Astrocyte of the spinal cord (primary cell): ENCODE measurements around the gene DNER.

Experiments
- DNase-seq: peaks from one replicate; pipeline ENCODE4 v3.0.0; 2011; ENCODE audit warnings: low read depth, low spot score
- H3K4me3 ChIP-seq: 2 replicates; pipeline ENCODE4 v1.5.1; 2011; ENCODE audit warnings: low read depth, mild to moderate bottlenecking, low read length, moderate library complexity
- in situ Hi-C: cut with HindIII; loops from 2 replicates; pipeline ENCODE4 v1.10.0; 2017; ENCODE audit warnings: low sequenced_read_pairs
- TF ChIP-seq, protein P1 (sequence below): IDR thresholded peaks from 2 replicates; pipeline ENCODE4 v1.5.1; 2012; ENCODE audit warnings: low read depth, mild to moderate bottlenecking, low read length, inconsistent platforms

Gene DNER

GRCh38 chr2:229672021-229672420 is 42.3 kb downstream of the DNER start:
- no peak overlapping the region for H3K4me3 ChIP-seq
- TF ChIP-seq, protein P1, sequence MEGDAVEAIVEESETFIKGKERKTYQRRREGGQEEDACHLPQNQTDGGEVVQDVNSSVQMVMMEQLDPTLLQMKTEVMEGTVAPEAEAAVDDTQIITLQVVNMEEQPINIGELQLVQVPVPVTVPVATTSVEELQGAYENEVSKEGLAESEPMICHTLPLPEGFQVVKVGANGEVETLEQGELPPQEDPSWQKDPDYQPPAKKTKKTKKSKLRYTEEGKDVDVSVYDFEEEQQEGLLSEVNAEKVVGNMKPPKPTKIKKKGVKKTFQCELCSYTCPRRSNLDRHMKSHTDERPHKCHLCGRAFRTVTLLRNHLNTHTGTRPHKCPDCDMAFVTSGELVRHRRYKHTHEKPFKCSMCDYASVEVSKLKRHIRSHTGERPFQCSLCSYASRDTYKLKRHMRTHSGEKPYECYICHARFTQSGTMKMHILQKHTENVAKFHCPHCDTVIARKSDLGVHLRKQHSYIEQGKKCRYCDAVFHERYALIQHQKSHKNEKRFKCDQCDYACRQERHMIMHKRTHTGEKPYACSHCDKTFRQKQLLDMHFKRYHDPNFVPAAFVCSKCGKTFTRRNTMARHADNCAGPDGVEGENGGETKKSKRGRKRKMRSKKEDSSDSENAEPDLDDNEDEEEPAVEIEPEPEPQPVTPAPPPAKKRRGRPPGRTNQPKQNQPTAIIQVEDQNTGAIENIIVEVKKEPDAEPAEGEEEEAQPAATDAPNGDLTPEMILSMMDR = no peak
- in situ Hi-C loops = no loop called here
- DNase-seq = no peak

DNA sequence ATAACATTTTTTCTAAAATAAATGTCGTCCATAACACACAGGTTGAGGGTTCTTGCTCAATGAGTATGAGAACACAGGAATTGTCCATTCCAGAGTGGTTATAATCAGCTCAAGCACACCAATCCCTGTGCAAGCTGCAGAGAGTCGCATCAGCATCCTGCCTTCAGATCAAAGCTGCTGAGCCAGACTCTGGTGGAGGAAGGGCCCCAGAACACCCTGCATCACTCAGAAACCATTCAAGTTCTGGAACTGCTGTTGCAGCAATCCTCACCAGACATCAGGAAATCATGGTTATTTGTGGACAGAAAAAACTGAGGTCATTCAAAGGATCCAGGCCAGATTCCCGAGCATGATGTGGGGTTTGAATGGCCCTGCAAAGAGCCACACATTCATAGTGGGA is 44.5 kb downstream of the DNER start:
- H3K4me3 ChIP-seq = no peak overlapping the region
- TF ChIP-seq, protein P1 = no peak
- in situ Hi-C loops = no loop called here
- no peak for DNase-seq

GRCh38 chr2:229666811-229667210 is 47.5 kb downstream of the DNER start:
- no peak for DNase-seq
- in situ Hi-C loops = no loop called here
- TF ChIP-seq, protein P1 = no peak
- no peak overlapping the region for H3K4me3 ChIP-seq

DNA sequence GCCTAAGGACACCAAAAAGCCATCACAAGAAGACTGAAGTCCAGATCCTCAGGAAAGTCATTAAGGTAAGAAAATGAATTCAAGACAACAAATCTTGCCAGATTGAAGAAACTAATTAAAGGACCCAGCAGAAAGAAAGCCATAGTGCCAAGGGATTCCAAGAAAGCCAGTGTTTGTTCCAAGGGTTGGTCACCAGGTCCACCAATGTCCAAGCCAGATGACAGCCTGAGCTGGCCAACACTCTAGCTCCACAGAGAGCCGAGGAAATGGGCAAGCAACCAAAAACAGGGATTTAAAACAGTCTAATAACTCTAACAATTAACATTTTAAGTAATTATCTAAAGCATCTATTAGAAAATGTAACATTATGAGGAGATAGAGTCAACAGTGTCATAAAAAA is 49.2 kb downstream of the DNER start:
- no peak for DNase-seq
- in situ Hi-C loops = no loop called here
- TF ChIP-seq, protein P1 = no peak
- no peak overlapping the region for H3K4me3 ChIP-seq

DNA sequence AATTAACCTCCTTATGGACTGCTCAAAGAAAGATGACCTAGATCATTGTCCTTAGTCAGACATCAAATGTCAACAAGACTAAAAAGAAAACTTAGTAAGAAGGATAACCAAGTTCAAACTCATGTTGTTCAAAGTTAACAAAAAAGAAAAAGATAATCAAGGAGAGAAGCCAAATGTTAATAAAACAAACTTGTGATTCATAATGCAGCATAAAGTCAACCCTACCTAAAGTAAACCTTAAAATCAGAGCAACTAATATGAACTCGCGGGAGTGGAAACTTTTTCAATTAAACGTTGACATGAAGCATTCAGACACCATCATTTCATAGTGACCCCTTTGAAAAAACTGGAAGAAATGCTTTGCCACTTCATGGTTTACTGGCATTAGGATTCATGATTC is 52.9 kb downstream of the DNER start:
- in situ Hi-C loops = no loop called here
- DNase-seq = no peak
- TF ChIP-seq, protein P1 = no peak
- H3K4me3 ChIP-seq = no peak overlapping the region

DNA sequence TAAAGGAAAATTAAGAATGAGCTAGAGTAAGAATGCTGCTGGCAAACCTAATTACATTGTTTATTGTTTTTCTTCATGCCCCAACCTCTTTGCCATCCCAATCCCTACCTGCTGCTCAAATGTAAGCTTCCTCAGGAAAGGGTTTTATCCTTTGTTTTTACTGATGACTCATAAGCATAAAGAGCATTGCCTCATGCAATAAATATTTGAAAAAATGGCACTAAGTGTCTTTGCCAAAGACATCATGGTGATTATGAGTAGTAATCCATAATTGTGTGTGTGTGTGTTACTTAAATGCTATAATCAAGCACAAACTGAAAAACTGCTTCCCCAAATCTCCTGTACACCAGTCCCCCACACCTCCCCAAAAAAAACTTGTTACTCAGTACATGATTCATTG is 53.4 kb downstream of the DNER start:
- TF ChIP-seq, protein P1 = no peak
- no peak overlapping the region for H3K4me3 ChIP-seq
- in situ Hi-C loops = no loop called here
- DNase-seq = peak; percentile 56

DNA sequence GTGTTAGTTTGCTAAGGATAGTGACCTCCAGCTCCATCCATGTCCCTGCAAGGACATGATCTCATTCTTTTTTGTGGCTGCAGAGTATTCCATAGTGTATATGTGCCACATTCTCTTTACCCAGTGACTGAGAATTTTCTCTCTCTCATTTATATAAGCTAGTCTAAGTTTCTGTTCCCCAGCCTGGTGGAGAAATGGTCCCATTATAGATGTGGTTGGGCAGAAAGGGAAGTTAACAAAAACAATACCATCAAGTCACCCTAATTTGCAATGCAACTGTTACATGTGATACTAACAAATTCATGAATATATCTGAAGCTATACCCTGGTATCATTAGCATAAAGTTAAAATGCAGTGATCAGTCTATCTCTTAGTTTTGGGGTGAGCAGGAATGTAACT is 54.0 kb downstream of the DNER start:
- in situ Hi-C loops = no loop called here
- TF ChIP-seq, protein P1 = no peak
- H3K4me3 ChIP-seq = no peak overlapping the region
- no peak for DNase-seq
